NB4 (cell line): Measurements from ENCODE around the gene RGS19.

Experiments used
- MYC ChIP-seq: IDR thresholded peaks from 2 replicates; pipeline ENCODE4 v1.6.1; 2011; ENCODE audit warnings: low read depth, low read length
- POLR2A ChIP-seq: IDR thresholded peaks from 2 replicates; pipeline ENCODE4 v1.6.1; 2011; ENCODE audit warnings: mild to moderate bottlenecking; ENCODE audit not compliant: insufficient read length; ENCODE audit errors: extremely low read depth
- TF ChIP-seq, protein P1 (sequence below): IDR thresholded peaks from one replicate; pipeline ENCODE4 v1.5.1; 2012; ENCODE audit warnings: low read depth, low read length
- TF ChIP-seq, protein P2 (sequence below): IDR thresholded peaks from 2 replicates; pipeline ENCODE4 v1.6.1; 2011; ENCODE audit warnings: low read depth, low read length

DNA sequence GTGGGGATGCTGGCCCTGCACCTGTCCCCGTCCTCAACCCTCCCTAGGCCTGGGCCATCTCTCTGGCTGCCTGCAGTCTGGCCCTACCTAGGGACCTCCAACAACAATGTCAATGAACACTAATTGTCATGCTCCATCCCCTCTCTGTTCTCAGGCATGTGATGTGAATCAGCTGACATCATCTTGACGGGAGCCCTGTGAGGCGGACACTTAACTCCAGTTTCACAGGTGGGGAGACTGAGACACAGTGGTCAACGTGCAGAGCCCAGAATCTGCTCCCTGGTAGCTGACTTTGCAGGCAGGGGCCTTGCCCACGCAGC is 17.1 kb downstream of the RGS19 start:
- TF ChIP-seq, protein P1, sequence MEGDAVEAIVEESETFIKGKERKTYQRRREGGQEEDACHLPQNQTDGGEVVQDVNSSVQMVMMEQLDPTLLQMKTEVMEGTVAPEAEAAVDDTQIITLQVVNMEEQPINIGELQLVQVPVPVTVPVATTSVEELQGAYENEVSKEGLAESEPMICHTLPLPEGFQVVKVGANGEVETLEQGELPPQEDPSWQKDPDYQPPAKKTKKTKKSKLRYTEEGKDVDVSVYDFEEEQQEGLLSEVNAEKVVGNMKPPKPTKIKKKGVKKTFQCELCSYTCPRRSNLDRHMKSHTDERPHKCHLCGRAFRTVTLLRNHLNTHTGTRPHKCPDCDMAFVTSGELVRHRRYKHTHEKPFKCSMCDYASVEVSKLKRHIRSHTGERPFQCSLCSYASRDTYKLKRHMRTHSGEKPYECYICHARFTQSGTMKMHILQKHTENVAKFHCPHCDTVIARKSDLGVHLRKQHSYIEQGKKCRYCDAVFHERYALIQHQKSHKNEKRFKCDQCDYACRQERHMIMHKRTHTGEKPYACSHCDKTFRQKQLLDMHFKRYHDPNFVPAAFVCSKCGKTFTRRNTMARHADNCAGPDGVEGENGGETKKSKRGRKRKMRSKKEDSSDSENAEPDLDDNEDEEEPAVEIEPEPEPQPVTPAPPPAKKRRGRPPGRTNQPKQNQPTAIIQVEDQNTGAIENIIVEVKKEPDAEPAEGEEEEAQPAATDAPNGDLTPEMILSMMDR: no peak
- TF ChIP-seq MYC: no peak
- no peak for TF ChIP-seq POLR2A
- TF ChIP-seq, protein P2, sequence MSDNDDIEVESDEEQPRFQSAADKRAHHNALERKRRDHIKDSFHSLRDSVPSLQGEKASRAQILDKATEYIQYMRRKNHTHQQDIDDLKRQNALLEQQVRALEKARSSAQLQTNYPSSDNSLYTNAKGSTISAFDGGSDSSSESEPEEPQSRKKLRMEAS: no peak
